ENCODE measurements around the gene TOX2. TPM values are rescaled to one million over a fixed set of nuclear protein-coding genes. Genes with fewer than 3 reads are reported as not detected.

TOX2 gene
- total and polyA plus RNA-seq, 2 donors: 14.5 to 75.8 TPM

- Histone ChIP-seq H3K4me3 (ENCODE audit: low read length in 2 of 2) (no peak overlapping the region), H3K27me3 (ENCODE audit: control insufficient read depth in 2 of 2, insufficient read depth in 1 of 2, low read length in 1 of 2) (peaks cover 0 to 2% of the 10 kb centered on the region in 2 donors), H3K27ac (ENCODE audit: low read depth in 1 of 2, low read length in 1 of 2) (no peak overlapping the region), H3K4me1 (ENCODE audit: control insufficient read depth in 2 of 2, insufficient read depth in 2 of 2, low read length in 2 of 2) (peaks cover 8 to 67% of the 10 kb centered on the region in 2 donors), H3K36me3 (ENCODE audit: control insufficient read depth in 2 of 2, insufficient read depth in 2 of 2, low read length in 1 of 2) (no peaks in the 10 kb centered on the region), H3K9me3 (ENCODE audit: control insufficient read depth in 2 of 2, insufficient read depth in 1 of 2, low read length in 1 of 2) (no peaks in the 10 kb centered on the region)
- DNase-seq (ENCODE audit: low read depth in 6 of 9, low spot score in 9 of 9): no peak
- 95% methylated on average over 3 of the region's 3 CpGs for WGBS
Measured at GRCh38 chr20:43934833-43935232, 20.2 kb downstream of the TOX2 start.

- Histone ChIP-seq H3K27me3 (ENCODE audit: control insufficient read depth in 2 of 2, insufficient read depth in 1 of 2, low read length in 1 of 2) (peaks cover 0 to 2% of the 10 kb centered on the region in 2 donors), H3K27ac (ENCODE audit: low read depth in 1 of 2, low read length in 1 of 2) (no peak overlapping the region), H3K9me3 (ENCODE audit: control insufficient read depth in 2 of 2, insufficient read depth in 1 of 2, low read length in 1 of 2) (no peaks in the 10 kb centered on the region), H3K36me3 (ENCODE audit: control insufficient read depth in 2 of 2, insufficient read depth in 2 of 2, low read length in 1 of 2) (no peaks in the 10 kb centered on the region), H3K4me3 (ENCODE audit: low read length in 2 of 2) (no peak overlapping the region), H3K4me1 (ENCODE audit: control insufficient read depth in 2 of 2, insufficient read depth in 2 of 2, low read length in 2 of 2) (peaks cover 15 to 78% of the 10 kb centered on the region in 2 donors)
- no peak for DNase-seq (ENCODE audit: low read depth in 6 of 9, low spot score in 9 of 9)
- 91% methylated on average over 4 of the region's 4 CpGs for WGBS
Measured at GRCh38 chr20:43936104-43936770, 21.6 kb downstream of the TOX2 start.

GRCh38 chr20:43936805-43937204, 22.2 kb downstream of the TOX2 start:
- Histone ChIP-seq H3K4me3 (ENCODE audit: low read length in 2 of 2) (no peak overlapping the region), H3K4me1 (ENCODE audit: control insufficient read depth in 2 of 2, insufficient read depth in 2 of 2, low read length in 2 of 2) (peaks cover 13 to 78% of the 10 kb centered on the region in 2 donors), H3K27ac (ENCODE audit: low read depth in 1 of 2, low read length in 1 of 2) (peak overlapping the region in 1 of 2 donors; percentile 15), H3K27me3 (ENCODE audit: control insufficient read depth in 2 of 2, insufficient read depth in 1 of 2, low read length in 1 of 2) (peaks cover 0 to 2% of the 10 kb centered on the region in 2 donors), H3K36me3 (ENCODE audit: control insufficient read depth in 2 of 2, insufficient read depth in 2 of 2, low read length in 1 of 2) (no peaks in the 10 kb centered on the region), H3K9me3 (ENCODE audit: control insufficient read depth in 2 of 2, insufficient read depth in 1 of 2, low read length in 1 of 2) (no peaks in the 10 kb centered on the region)
- DNase-seq (ENCODE audit: low read depth in 6 of 9, low spot score in 9 of 9): no peak
- WGBS: 94% methylated on average over 7 of the region's 7 CpGs

- no peak for DNase-seq (ENCODE audit: low read depth in 6 of 9, low spot score in 9 of 9)
- no peaks in the 10 kb centered on the region for H3K36me3 ChIP-seq (ENCODE audit: control insufficient read depth in 2 of 2, insufficient read depth in 2 of 2, low read length in 1 of 2)
- H3K27ac ChIP-seq (ENCODE audit: low read depth in 1 of 2, low read length in 1 of 2): peak overlapping the region in 1 of 2 donors; percentile 36
- H3K27me3 ChIP-seq (ENCODE audit: control insufficient read depth in 2 of 2, insufficient read depth in 1 of 2, low read length in 1 of 2): peaks cover 0 to 2% of the 10 kb centered on the region in 2 donors
- no peaks in the 10 kb centered on the region for H3K9me3 ChIP-seq (ENCODE audit: control insufficient read depth in 2 of 2, insufficient read depth in 1 of 2, low read length in 1 of 2)
- no peak overlapping the region for H3K4me3 ChIP-seq (ENCODE audit: low read length in 2 of 2)
- 96% methylated on average over 7 of the region's 7 CpGs for WGBS
- peaks cover 21 to 81% of the 10 kb centered on the region in 2 donors for H3K4me1 ChIP-seq (ENCODE audit: control insufficient read depth in 2 of 2, insufficient read depth in 2 of 2, low read length in 2 of 2)
Measured at GRCh38 chr20:43937591-43937990, 22.9 kb downstream of the TOX2 start.

GRCh38 chr20:43938017-43938655, 23.5 kb downstream of the TOX2 start:
- DNase-seq (ENCODE audit: low read depth in 6 of 9, low spot score in 9 of 9): no peak
- peaks cover 27 to 82% of the 10 kb centered on the region in 2 donors for H3K4me1 ChIP-seq (ENCODE audit: control insufficient read depth in 2 of 2, insufficient read depth in 2 of 2, low read length in 2 of 2)
- H3K27ac ChIP-seq (ENCODE audit: low read depth in 1 of 2, low read length in 1 of 2): no peak overlapping the region

GRCh38 chr20:43938932-43939761, 24.5 kb downstream of the TOX2 start:
- H3K4me1 ChIP-seq (ENCODE audit: control insufficient read depth in 2 of 2, insufficient read depth in 2 of 2, low read length in 2 of 2): peaks cover 30 to 79% of the 10 kb centered on the region in 2 donors
- no peak for DNase-seq (ENCODE audit: low read depth in 6 of 9, low spot score in 9 of 9)
- 76% methylated on average over 9 of the region's 9 CpGs for WGBS

More at GRCh38 chr20:43938017-43938655, 23.5 kb downstream of the TOX2 start:
- 95% methylated on average over 12 of the region's 12 CpGs for WGBS
- H3K36me3 ChIP-seq (ENCODE audit: control insufficient read depth in 2 of 2, insufficient read depth in 2 of 2, low read length in 1 of 2): no peaks in the 10 kb centered on the region
- no peaks in the 10 kb centered on the region for H3K9me3 ChIP-seq (ENCODE audit: control insufficient read depth in 2 of 2, insufficient read depth in 1 of 2, low read length in 1 of 2)
- H3K4me3 ChIP-seq (ENCODE audit: low read length in 2 of 2): no peak overlapping the region
- H3K27me3 ChIP-seq (ENCODE audit: control insufficient read depth in 2 of 2, insufficient read depth in 1 of 2, low read length in 1 of 2): peaks cover 0 to 2% of the 10 kb centered on the region in 2 donors

GRCh38 chr20:43939762-43940121, 25.1 kb downstream of the TOX2 start:
- Histone ChIP-seq H3K36me3 (ENCODE audit: control insufficient read depth in 2 of 2, insufficient read depth in 2 of 2, low read length in 1 of 2) (no peaks in the 10 kb centered on the region), H3K9me3 (ENCODE audit: control insufficient read depth in 2 of 2, insufficient read depth in 1 of 2, low read length in 1 of 2) (no peaks in the 10 kb centered on the region), H3K4me1 (ENCODE audit: control insufficient read depth in 2 of 2, insufficient read depth in 2 of 2, low read length in 2 of 2) (peaks cover 33 to 82% of the 10 kb centered on the region in 2 donors), H3K27ac (ENCODE audit: low read depth in 1 of 2, low read length in 1 of 2) (no peak overlapping the region), H3K27me3 (ENCODE audit: control insufficient read depth in 2 of 2, insufficient read depth in 1 of 2, low read length in 1 of 2) (peaks cover 0 to 2% of the 10 kb centered on the region in 2 donors), H3K4me3 (ENCODE audit: low read length in 2 of 2) (no peak overlapping the region)
- no peak for DNase-seq (ENCODE audit: low read depth in 6 of 9, low spot score in 9 of 9)
- WGBS: 88% methylated on average over 1 of the region's 1 CpG

More at GRCh38 chr20:43938932-43939761, 24.5 kb downstream of the TOX2 start:
- H3K9me3 ChIP-seq (ENCODE audit: control insufficient read depth in 2 of 2, insufficient read depth in 1 of 2, low read length in 1 of 2): no peaks in the 10 kb centered on the region
- peaks cover 0 to 2% of the 10 kb centered on the region in 2 donors for H3K27me3 ChIP-seq (ENCODE audit: control insufficient read depth in 2 of 2, insufficient read depth in 1 of 2, low read length in 1 of 2)
- no peak overlapping the region for H3K27ac ChIP-seq (ENCODE audit: low read depth in 1 of 2, low read length in 1 of 2)
- no peaks in the 10 kb centered on the region for H3K36me3 ChIP-seq (ENCODE audit: control insufficient read depth in 2 of 2, insufficient read depth in 2 of 2, low read length in 1 of 2)
- H3K4me3 ChIP-seq (ENCODE audit: low read length in 2 of 2): no peak overlapping the region

- H3K36me3 ChIP-seq (ENCODE audit: control insufficient read depth in 2 of 2, insufficient read depth in 2 of 2, low read length in 1 of 2): no peaks in the 10 kb centered on the region
- H3K9me3 ChIP-seq (ENCODE audit: control insufficient read depth in 2 of 2, insufficient read depth in 1 of 2, low read length in 1 of 2): no peaks in the 10 kb centered on the region
- DNase-seq (ENCODE audit: low read depth in 6 of 9, low spot score in 9 of 9): no peak
- H3K4me3 ChIP-seq (ENCODE audit: low read length in 2 of 2): no peak overlapping the region
- H3K27me3 ChIP-seq (ENCODE audit: control insufficient read depth in 2 of 2, insufficient read depth in 1 of 2, low read length in 1 of 2): peaks cover 0 to 2% of the 10 kb centered on the region in 2 donors
- peaks cover 40 to 91% of the 10 kb centered on the region in 2 donors for H3K4me1 ChIP-seq (ENCODE audit: control insufficient read depth in 2 of 2, insufficient read depth in 2 of 2, low read length in 2 of 2)
- WGBS: 94% methylated on average over 10 of the region's 10 CpGs
- H3K27ac ChIP-seq (ENCODE audit: low read depth in 1 of 2, low read length in 1 of 2): no peak overlapping the region
Measured at GRCh38 chr20:43940518-43941225, 26.0 kb downstream of the TOX2 start.
